ENCODE data around the gene ZNF286A.
A peak's percentile ranks its signal among the peaks of the same experiment; 100 is the strongest.
"Not testable (repeated sequence)": the region's sequence is repeated elsewhere in the genome, so short reads cannot be mapped to it uniquely, and the experiment has no call there.

The ZNF286A gene

GRCh38 chr17:15683824-15684478 is 15.6 kb upstream of the ZNF286A start, which contains the start of gene TRIM16:
Gene TRIM16 (minus strand): TSS chr17:15684311. CDS start chr17:15651609, 32,702 bp downstream.
- peak; percentile 55 for DNase-seq
- in situ Hi-C loops (cut with HindIII; ENCODE audit: low pct_ligation_motif_present, low pct_unique_long_range_greater_than_20kb, low sequenced_read_pairs) = not testable (repeated sequence)

- in situ Hi-C loops (cut with HindIII; ENCODE audit: low pct_ligation_motif_present, low pct_unique_long_range_greater_than_20kb, low sequenced_read_pairs); DNase-seq: not testable (repeated sequence)
Observed at GRCh38 chr17:15687494-15687893, 12.1 kb upstream of the ZNF286A start.

DNA sequence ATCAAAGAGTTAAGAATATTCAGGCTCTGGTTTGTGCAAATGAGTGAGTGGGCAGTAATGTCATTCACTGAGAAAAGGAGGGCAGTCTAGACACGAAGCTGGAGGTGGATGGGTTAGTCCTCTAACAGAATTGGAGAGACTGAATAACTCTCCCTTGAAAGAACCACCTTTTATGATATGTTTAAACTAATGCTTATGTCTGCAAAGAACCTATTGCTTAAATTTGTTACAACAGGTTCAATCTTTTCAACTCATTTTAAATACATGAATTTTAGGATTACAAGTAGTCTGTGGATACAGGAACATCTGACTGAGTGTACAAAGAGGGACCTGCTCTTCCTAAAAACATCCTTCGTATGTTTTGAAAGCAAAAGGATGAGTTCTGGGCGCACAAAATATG is 585 bp upstream of the ZNF286A start:
- in situ Hi-C loops (cut with HindIII; ENCODE audit: low pct_ligation_motif_present, low pct_unique_long_range_greater_than_20kb, low sequenced_read_pairs); DNase-seq: not testable (repeated sequence)

GRCh38 chr17:15699937-15700336 is 385 bp downstream of the ZNF286A start:
- in situ Hi-C loops (cut with HindIII; ENCODE audit: low pct_ligation_motif_present, low pct_unique_long_range_greater_than_20kb, low sequenced_read_pairs) = not testable (repeated sequence)

DNA sequence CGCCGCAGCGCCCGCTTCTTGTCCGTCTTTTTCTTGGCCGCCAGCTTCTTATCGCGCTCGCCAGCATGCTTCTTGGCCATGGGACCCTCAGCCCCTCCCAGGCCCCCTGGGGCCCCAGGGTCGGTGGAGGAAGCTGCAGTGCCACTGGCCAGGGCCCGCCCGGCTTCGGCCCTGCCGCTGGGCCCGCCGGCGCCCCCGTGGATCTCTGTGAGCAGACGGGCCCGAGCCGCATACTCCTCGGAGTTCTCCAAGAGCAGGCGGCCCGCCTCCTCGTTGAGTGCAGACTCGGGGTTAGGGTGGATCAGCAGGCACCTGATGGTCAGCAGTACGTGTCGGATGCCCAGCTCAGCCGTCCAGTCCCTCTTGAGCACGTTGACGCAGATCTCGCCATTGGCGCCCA is 4.7 kb downstream of the ZNF286A start:
- DNase-seq; in situ Hi-C loops (cut with HindIII; ENCODE audit: low pct_ligation_motif_present, low pct_unique_long_range_greater_than_20kb, low sequenced_read_pairs): not testable (repeated sequence)

More at GRCh38 chr17:15699937-15700336, 385 bp downstream of the ZNF286A start:
- DNase-seq = not testable (repeated sequence)

DNA sequence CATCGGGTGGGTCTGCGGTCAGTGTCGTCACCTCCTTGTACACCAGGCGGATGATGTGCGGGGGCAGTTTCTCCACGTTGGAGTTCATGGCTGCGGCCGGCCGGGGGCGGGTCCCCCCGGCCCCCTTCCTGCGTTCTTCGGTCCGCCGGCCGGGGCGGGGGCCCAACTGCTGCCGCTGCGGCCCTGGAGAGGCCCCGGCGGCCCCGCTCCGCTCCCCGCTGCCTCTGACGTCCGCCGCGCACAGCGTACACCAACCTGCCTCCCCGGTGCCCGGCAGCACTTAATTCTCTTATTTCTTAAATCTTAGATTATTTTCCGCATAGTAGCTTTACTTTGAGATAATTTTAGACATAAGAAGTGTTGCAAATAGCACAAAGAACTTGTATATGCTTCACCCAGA is 5.3 kb downstream of the ZNF286A start:
- DNase-seq; in situ Hi-C loops (cut with HindIII; ENCODE audit: low pct_ligation_motif_present, low pct_unique_long_range_greater_than_20kb, low sequenced_read_pairs): not testable (repeated sequence)

GRCh38 chr17:15708879-15709278 is 9.3 kb downstream of the ZNF286A start:
- DNase-seq; in situ Hi-C loops (cut with HindIII; ENCODE audit: low pct_ligation_motif_present, low pct_unique_long_range_greater_than_20kb, low sequenced_read_pairs): not testable (repeated sequence)

GRCh38 chr17:15716601-15717563 is 17.3 kb downstream of the ZNF286A start:
- in situ Hi-C loops (cut with HindIII; ENCODE audit: low pct_ligation_motif_present, low pct_unique_long_range_greater_than_20kb, low sequenced_read_pairs); DNase-seq: not testable (repeated sequence)

DNA sequence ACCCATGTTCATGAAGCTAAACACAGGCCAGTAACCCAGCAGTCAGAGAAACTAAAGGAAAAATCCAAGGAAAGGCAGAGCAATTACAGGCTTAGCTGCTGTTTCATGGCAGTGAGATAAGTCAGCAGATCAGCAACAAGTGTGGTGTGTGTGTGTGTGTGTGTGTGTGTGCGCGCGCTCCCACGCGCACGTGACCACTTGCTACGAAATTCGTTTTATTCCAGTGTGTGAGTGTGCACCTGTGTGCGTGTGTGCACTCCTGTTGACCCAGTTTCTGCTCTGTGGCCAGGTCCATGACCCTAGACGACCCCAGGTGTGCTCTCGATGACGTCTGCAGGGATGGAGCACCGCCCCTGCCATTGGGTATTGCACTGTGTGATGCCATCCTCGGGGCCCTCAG is 31.0 kb downstream of the ZNF286A start:
- in situ Hi-C loops (cut with HindIII; ENCODE audit: low pct_ligation_motif_present, low pct_unique_long_range_greater_than_20kb, low sequenced_read_pairs); DNase-seq: not testable (repeated sequence)

DNA sequence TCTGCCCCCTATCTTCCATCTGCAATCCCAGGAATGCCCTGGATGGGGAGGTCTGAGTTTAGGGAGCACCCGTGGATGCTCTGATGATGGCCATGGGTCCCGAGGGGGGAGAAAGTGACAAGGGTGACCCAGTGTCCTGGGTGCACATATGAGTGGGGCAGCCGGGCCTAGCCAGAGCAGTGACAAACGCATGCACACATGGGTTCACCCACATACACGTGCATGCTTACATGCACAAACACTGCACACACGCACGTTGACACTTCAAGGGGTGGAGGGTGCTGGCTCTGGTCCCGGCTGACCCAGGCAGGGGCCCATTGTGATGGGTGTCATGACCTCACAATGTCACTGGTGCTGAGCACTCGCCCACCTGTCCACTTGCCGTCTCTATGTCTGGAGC is 32.3 kb downstream of the ZNF286A start, which contains the start of gene TBC1D26:
TSS of gene TBC1D26 (plus strand) at position 384 of the 400 bp plus-strand sequence. CDS start 3,066 bp downstream, outside the sequence.
- in situ Hi-C loops (cut with HindIII; ENCODE audit: low pct_ligation_motif_present, low pct_unique_long_range_greater_than_20kb, low sequenced_read_pairs); DNase-seq: not testable (repeated sequence)

DNA sequence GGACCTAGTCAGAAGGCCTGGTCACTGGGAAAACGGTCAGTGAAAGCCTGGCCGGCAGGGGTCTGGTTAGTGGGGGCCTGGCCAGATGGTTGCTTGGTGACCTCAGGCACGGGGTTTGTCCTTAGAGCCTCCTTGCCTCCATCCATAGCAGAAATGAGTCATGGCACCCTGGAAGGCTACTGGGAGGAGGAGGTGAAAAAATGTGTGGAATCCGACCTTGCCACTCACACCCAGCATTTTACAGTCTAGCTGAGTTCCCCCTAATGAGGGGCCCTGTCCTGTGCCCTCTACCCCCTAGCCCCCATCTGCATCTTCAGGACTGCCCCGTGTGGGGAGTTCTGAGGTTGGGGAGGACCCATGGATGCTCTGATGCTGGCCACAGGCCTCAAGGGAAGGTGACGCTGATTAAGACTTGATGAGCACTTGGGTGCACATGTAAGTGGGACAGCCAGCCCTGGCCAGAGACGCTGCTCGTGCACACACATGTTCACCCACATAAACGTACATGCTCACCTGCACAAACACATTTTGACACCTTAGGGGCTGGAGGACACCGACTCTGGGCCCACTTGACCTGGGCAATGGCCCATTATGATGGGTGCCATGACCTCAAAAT is 33.7 kb downstream of the ZNF286A start:
- in situ Hi-C loops (cut with HindIII; ENCODE audit: low pct_ligation_motif_present, low pct_unique_long_range_greater_than_20kb, low sequenced_read_pairs); DNase-seq: not testable (repeated sequence)

DNA sequence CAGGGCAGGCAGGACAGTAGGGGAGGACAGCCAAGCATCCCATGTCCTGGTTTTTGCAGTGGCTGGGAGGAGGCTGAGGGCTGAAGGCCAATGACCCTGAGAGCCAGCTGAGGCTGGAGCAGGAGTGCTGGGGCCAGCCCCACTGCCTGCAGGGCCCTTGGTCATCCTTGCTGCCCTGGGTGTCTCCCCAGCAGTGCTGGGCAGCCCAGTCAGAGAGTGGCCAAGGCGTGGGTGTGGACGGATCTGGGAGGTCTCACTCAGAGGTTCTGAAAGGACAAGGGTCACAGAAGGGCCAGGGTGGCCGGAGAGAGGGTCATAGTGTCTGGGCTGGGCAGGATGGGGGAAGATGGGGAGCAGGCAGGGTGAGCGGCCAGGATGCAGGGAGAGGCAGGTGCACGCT is 37.0 kb downstream of the ZNF286A start:
- in situ Hi-C loops (cut with HindIII; ENCODE audit: low pct_ligation_motif_present, low pct_unique_long_range_greater_than_20kb, low sequenced_read_pairs); DNase-seq: not testable (repeated sequence)

GRCh38 chr17:15738066-15738465 is 38.5 kb downstream of the ZNF286A start:
- in situ Hi-C loops (cut with HindIII; ENCODE audit: low pct_ligation_motif_present, low pct_unique_long_range_greater_than_20kb, low sequenced_read_pairs) = no loop called here
- DNase-seq = no peak

GRCh38 chr17:15739259-15739658 is 39.7 kb downstream of the ZNF286A start:
- in situ Hi-C loops (cut with HindIII; ENCODE audit: low pct_ligation_motif_present, low pct_unique_long_range_greater_than_20kb, low sequenced_read_pairs); DNase-seq: not testable (repeated sequence)

GRCh38 chr17:15740041-15740440 is 40.5 kb downstream of the ZNF286A start:
- in situ Hi-C loops (cut with HindIII; ENCODE audit: low pct_ligation_motif_present, low pct_unique_long_range_greater_than_20kb, low sequenced_read_pairs); DNase-seq: not testable (repeated sequence)

DNA sequence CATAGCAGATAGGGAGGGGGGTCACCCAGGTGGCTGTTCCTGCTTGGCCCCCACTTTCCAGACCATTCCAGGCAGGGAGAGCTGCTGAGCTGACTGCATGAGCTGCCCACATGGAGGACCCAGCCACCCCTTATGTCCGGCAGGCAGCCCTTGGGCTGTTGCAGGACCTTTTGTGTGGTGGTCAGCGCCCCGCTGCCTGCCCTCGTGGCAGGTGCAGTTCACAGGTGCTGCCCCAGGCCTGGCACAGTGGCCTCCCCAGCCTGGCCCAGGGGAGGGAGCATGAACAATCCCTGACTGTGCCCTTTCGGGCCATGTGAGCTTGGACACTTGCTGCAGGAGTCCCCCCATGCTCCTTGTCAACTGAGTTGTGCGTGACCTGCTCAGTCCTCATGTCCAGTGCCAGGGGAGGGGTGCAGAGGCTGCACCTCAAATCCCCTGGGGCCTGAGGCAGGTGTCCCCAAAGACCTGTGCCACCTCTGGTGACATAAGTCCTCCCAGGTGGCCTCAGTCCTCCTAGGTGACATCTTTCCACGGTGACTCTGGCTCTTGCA is 41.1 kb downstream of the ZNF286A start:
- in situ Hi-C loops (cut with HindIII; ENCODE audit: low pct_ligation_motif_present, low pct_unique_long_range_greater_than_20kb, low sequenced_read_pairs) = no loop called here
- DNase-seq = no peak

DNA sequence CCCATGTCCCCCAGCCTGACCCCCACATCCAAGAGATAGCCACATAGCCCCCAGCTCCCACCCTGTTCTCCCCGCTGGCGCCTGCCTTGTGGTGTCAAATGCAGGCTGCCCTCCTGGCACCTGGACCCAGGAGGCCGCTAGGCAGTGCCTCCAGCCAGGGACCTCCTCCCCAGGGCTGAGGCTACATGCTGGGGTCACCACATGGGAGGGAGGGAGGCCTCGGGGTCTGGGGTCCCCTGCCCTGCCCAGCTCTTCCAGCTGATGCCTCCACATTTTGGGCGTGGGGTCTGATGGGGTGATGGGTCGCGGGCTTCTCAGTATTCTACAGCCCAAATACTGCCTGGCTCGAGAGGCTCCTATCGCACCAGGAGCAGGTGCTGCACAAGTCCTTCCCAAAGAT is 42.1 kb downstream of the ZNF286A start:
- in situ Hi-C loops (cut with HindIII; ENCODE audit: low pct_ligation_motif_present, low pct_unique_long_range_greater_than_20kb, low sequenced_read_pairs) = no loop called here
- no peak for DNase-seq

- in situ Hi-C loops (cut with HindIII; ENCODE audit: low pct_ligation_motif_present, low pct_unique_long_range_greater_than_20kb, low sequenced_read_pairs) = no loop called here
- no peak for DNase-seq
Observed at GRCh38 chr17:15742051-15742795, 42.7 kb downstream of the ZNF286A start.

All from ACHN (cell line).